Measurements from ENCODE around the gene HVCN1.

- no peak for TF ChIP-seq CTCF (IDR thresholded peaks at IDR 0.05)
- no peak for TF ChIP-seq POLR2A (IDR thresholded peaks at IDR 0.05)
These were observed 5.0 kb downstream of the HVCN1 start for GRCh38 chr12:110683888-110684287.
